Esophagus squamous epithelium (tissue), 5 donors: ENCODE data around the gene OSBPL10. TPM values are rescaled to one million over a fixed set of nuclear protein-coding genes. Genes with fewer than 3 reads are reported as not detected.

ENCODE experiments used
- DNase-seq: peaks from one replicate; lab custom pipeline; 2025; lab: John Stamatoyannopoulos, UW
- H3K27ac ChIP-seq, 4 donors: fragments of 200-600 bp; sonication (generic); one replicate each; pipeline ENCODE4 v1.5.1; 2016 to 2019; ENCODE audit warnings: mild to moderate bottlenecking in 1 of 4
- H3K27me3 ChIP-seq, 4 donors: fragments of 200-600 bp; sonication (generic); 1 replicate in 3 of 4; 2 replicates in 1 of 4; pipeline versions ENCODE4 v1.5.1 to v1.6.0; 2017 to 2021; ENCODE audit warnings: antibody characterized with exemption in 1 of 4
- H3K36me3 ChIP-seq, 3 donors: fragments of 200-600 bp; sonication (generic); one replicate each; pipeline ENCODE4 v1.5.1; 2016 to 2019
- H3K4me1 ChIP-seq, 3 donors: fragments of 200-600 bp; sonication (generic); one replicate each; pipeline ENCODE4 v1.5.1; 2017 to 2019
- H3K4me3 ChIP-seq, 4 donors: fragments of 200-600 bp; sonication (generic); 1 replicate in 3 of 4; 2 replicates in 1 of 4; pipeline ENCODE4 v1.5.1; 2016 to 2019; ENCODE audit warnings: mild to moderate bottlenecking in 2 of 4, moderate library complexity in 1 of 4
- H3K9me3 ChIP-seq, 3 donors: fragments of 200-600 bp; sonication (generic); one replicate each; pipeline ENCODE4 v1.5.1; 2016 to 2019
- CTCF ChIP-seq, 6 experiments: fragments of 450-650 bp in 4 of 6; fragments of 200-600 bp in 2 of 6; sonication (generic) in 2 of 6; IDR thresholded peaks; one replicate each; pipeline ENCODE4 v1.5.1; 2016 to 2019; ENCODE audit warnings: antibody characterized with exemption in 6 of 6, mild to moderate bottlenecking in 4 of 6, moderate library complexity in 4 of 6
- POLR2A ChIP-seq, 4 donors: fragments of 450-650 bp; IDR thresholded peaks; one replicate each; pipeline ENCODE4 v1.6.1; 2017; ENCODE audit warnings: antibody characterized with exemption in 4 of 4, mild to moderate bottlenecking in 4 of 4, moderate library complexity in 3 of 4
- WGBS, 2 donors: methylation state at CpG; one replicate each; pipeline ENCODE4 v1.1.5; 2018; 5-methylcytosine and 5-hydroxymethylcytosine counted together
- intact Hi-C: fragments of 100-400 bp; cut with DNase I; formaldehyde crosslinking; loops from one replicate; pipeline ENCODE4 v1.15.0; 2022
- total RNA-seq, 4 donors: library from RNA; depleted of rRNA; stranded (reverse); fragments of >200 nt; gene quantifications; one replicate each; pipeline ENCODE4 v1.1.0, GENCODE V29; 2016
- donor health status: DM: yes; HTN: yes; CAD: no.

The OSBPL10 gene
- total RNA-seq, 4 donors from 2014 or later = 13.8 to 65.3 (median 41.0) TPM

DNA sequence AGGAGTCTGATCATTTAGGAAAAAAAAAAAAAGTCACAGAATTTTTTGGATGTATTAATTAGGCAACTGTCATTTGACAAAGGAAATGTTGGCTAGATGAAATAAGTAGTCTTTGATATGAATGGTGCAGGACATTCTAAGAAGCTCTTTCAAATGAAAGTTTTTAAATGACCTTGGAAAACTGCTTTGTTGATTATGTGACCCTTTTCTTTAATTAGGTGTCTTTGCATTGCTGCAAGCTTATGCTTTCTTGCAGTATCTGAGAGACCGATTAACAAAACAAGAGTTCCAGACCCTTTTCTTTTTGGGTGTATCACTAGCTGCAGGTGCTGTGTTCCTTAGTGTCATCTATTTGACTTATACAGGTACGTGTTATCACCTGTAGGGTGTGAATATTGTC, 364.4 kb downstream of the OSBPL10 start:
- H3K4me1 ChIP-seq = peaks cover 0 to 31% (median 3%) of the 10 kb centered on the region in 3 donors
- no peak for TF ChIP-seq POLR2A (IDR thresholded peaks at IDR 0.05)
- no peak for TF ChIP-seq CTCF (IDR thresholded peaks at IDR 0.05)
- H3K27ac ChIP-seq = no peak overlapping the region
- 87 to 90% methylated on average over 2 of the region's 2 CpGs for WGBS, 2 donors
- H3K4me3 ChIP-seq = no peak overlapping the region
- peaks cover 0 to 40% (median 0%) of the 10 kb centered on the region in 3 donors for H3K36me3 ChIP-seq
- intact Hi-C loops = loop anchor here (10.0 kb wide), 1 partner anchor 528 kb away; no protein-coding TSS in a partner anchor
- DNase-seq = no peak
- no peaks in the 10 kb centered on the region for H3K9me3 ChIP-seq
- H3K27me3 ChIP-seq = no peaks in the 10 kb centered on the region

GRCh38 chr3:31615071-31615875, 365.8 kb downstream of the OSBPL10 start:
- no peak for TF ChIP-seq CTCF (IDR thresholded peaks at IDR 0.05)
- no peak for TF ChIP-seq POLR2A (IDR thresholded peaks at IDR 0.05)
- Histone ChIP-seq H3K36me3 (peaks cover 0 to 26% (median 0%) of the 10 kb centered on the region in 3 donors), H3K27ac (no peak overlapping the region), H3K27me3 (no peaks in the 10 kb centered on the region), H3K9me3 (no peaks in the 10 kb centered on the region), H3K4me1 (peaks cover 0 to 31% (median 3%) of the 10 kb centered on the region in 3 donors), H3K4me3 (no peak overlapping the region)
- WGBS, 2 donors = 45 to 65% methylated on average over 4 of the region's 4 CpGs
- DNase-seq = no peak
- intact Hi-C loops = loop anchor here (10.0 kb wide), 1 partner anchor 530 kb away; no protein-coding TSS in a partner anchor

DNA sequence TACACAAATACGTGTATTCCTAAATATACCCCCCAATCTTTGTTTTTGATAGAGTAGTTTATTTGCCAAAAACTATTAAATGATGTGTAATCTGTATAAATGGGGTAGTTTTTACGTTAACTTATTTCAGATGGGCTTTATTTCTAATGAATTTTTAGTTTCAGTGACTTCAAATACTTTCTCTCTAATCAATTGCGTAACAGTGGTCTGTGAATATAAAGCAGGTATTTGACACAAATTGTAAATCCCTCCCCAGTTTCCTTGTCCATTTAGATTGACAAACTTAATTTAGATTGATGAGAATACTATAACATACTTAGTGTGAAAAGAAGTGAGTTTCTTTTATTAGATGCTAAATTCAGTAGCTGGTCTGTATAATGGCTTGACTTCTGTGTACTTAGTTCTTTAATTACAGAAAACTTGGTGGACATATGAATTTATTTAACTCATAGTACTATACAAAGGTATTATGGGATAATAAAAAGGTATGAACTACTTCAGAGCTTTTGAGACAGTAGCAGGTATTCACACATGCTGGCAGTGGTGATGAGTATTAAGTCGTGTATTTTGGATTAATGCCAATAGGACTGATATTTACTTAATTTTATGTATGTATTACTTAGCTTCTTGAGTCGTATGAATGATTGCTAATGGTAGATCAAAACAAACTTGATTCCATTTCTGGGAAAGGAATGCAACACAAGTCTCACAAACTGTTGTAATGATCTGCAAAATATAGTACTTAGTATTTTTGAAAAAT, 366.7 kb downstream of the OSBPL10 start:
- TF ChIP-seq CTCF (IDR thresholded peaks at IDR 0.05) = no peak
- no peak for TF ChIP-seq POLR2A (IDR thresholded peaks at IDR 0.05)
- intact Hi-C loops = loop anchor here (10.0 kb wide), 1 partner anchor 530 kb away; no protein-coding TSS in a partner anchor
- Histone ChIP-seq H3K9me3 (no peaks in the 10 kb centered on the region), H3K27me3 (no peaks in the 10 kb centered on the region), H3K4me3 (no peak overlapping the region), H3K27ac (no peak overlapping the region), H3K36me3 (peaks cover 0 to 17% (median 0%) of the 10 kb centered on the region in 3 donors), H3K4me1 (peaks cover 0 to 31% (median 3%) of the 10 kb centered on the region in 3 donors)
- 67 to 69% methylated on average over 5 of the region's 5 CpGs for WGBS, 2 donors
- no peak for DNase-seq

DNA sequence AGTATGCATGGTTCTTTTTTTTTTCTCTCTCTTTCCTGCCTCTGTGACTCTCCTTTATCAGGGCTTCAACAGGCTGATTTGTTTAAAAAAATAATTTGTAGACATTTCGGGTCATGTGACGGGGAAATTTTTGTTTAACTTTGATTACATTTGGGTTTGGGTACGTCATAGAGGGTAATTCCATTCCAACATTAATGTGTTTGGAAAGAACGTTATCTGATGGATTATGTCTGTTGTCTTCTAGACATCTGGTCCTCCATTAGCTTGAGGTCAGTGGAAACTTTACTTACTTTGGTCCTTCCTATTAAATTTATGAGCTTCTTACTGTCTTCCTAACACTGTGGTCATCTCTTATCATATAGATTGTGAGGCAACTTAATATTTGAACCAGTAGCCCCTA, 367.4 kb downstream of the OSBPL10 start:
- Histone ChIP-seq H3K4me3 (no peak overlapping the region), H3K9me3 (no peaks in the 10 kb centered on the region), H3K36me3 (peaks cover 0 to 10% (median 0%) of the 10 kb centered on the region in 3 donors), H3K27me3 (no peaks in the 10 kb centered on the region), H3K4me1 (peaks cover 0 to 31% (median 3%) of the 10 kb centered on the region in 3 donors), H3K27ac (no peak overlapping the region)
- intact Hi-C loops = loop anchor here (10.0 kb wide), 1 partner anchor 531 kb away; no protein-coding TSS in a partner anchor
- no peak for TF ChIP-seq CTCF (IDR thresholded peaks at IDR 0.05)
- TF ChIP-seq POLR2A (IDR thresholded peaks at IDR 0.05) = no peak
- whole genome bisulfite sequencing, 2 donors = 79 to 88% methylated on average over 4 of the region's 4 CpGs
- DNase-seq = no peak
